HG03439 (cell line): ENCODE results near the gene TCF19.

Experiments
- ATAC-seq: cut with Tn5 transposase; IDR thresholded peaks from one replicate; pipeline ENCODE4 v1.9.1; 2021; ENCODE audit warnings: mild to moderate bottlenecking, moderate library complexity; ENCODE audit not compliant: unreplicated experiment

Gene TCF19

DNA sequence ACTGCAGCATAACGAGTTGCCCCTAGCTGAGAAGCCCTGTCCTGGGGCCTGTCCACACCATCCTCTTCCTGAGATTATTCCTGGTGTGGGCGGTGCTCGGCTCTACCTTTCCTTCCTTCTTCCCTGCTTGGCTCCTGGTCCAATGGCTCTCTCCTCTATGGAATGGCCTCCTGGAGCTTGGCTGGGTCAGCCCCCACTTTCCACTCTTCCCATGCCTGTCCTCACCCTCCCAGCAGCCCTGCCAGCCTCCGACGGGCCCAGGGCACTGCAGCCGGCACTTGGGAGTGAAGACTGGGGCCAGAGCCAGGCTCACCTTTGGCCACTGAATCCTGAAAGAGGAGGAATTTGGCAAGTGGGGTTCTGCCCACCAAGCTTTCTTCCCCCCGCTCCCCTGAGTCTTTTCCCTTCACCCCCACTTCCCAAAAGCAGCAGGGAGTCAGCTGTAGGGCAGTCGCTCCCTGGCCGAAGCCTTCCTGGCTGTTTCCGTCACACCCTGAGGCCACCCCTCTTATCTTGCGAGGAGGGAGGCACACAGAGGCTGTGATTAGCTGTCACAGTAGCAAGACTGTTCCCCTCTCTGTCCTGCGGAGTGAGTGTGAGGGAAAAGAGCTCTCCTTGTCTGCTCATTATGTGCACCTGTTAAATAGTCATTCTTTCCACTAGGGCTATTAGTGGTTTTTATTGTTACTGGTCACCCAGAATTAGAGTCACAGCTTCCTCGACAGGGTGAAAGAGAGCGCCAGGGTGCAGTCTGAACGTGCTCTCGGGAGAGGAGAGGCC is 31.8 kb upstream of the TCF19 start:
- no peak for ATAC-seq

- ATAC-seq: no peak
These were observed 30.2 kb upstream of the TCF19 start for GRCh38 chr6:31128093-31128676.

- no peak for ATAC-seq
These were observed 29.3 kb upstream of the TCF19 start for GRCh38 chr6:31129130-31129529.

GRCh38 chr6:31130751-31131150 is 27.6 kb upstream of the TCF19 start:
- no peak for ATAC-seq

- no peak for ATAC-seq
These were observed 26.8 kb upstream of the TCF19 start for GRCh38 chr6:31131595-31131994.

- no peak for ATAC-seq
These were observed 25.6 kb upstream of the TCF19 start for GRCh38 chr6:31132806-31133205.

GRCh38 chr6:31135710-31136109 is 22.7 kb upstream of the TCF19 start:
- no peak for ATAC-seq

- no peak for ATAC-seq
These were observed 19.4 kb upstream of the TCF19 start, which contains the start of gene PSORS1C2 for GRCh38 chr6:31138982-31139381. TSS of gene PSORS1C2 (minus strand) at chr6:31139066. CDS start at chr6:31139026, 40 bp downstream.

DNA sequence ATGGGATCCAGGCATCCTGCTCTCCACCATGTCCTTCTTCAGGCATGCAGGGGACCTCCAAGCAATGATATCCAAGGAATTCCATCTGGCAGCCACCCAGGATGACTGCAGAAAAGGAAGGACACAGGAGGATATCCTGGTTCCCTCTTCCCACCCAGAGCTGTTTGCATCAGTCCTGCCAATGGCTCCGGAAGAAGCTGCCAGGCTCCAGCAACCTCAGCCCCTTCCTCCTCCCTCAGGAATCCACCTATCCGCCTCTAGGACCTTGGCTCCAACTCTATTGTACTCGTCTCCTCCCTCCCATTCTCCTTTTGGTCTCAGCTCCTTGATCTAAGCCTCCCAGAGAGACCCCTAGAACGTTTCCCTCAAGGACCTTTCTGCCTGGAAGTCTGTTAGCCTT is 18.8 kb upstream of the TCF19 start:
- no peak for ATAC-seq

DNA sequence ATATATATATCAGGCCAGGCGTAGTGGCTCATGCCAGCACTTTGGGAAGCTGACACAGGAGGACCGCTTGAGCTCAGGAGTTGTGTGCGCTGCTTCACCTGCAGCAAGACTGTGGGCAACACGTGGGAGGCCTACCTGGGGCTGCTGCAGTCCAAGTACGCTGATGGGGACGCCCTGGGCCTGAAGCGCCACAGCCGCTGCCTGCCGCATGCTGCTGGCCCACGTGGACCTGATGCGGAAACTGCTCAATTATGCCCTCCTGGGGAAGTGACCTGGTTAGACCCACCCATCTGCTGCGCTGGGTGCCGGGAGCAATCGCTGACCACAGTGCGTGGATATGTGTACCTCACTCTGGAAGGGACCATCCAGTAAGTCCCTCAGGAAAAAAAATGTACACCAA is 17.7 kb upstream of the TCF19 start:
- ATAC-seq: no peak

- ATAC-seq: no peak
These were observed 16.0 kb upstream of the TCF19 start for GRCh38 chr6:31142361-31142761.

- ATAC-seq: no peak
These were observed 15.2 kb upstream of the TCF19 start for GRCh38 chr6:31143148-31143547.

- no peak for ATAC-seq
These were observed 14.0 kb upstream of the TCF19 start for GRCh38 chr6:31144296-31144969.

DNA sequence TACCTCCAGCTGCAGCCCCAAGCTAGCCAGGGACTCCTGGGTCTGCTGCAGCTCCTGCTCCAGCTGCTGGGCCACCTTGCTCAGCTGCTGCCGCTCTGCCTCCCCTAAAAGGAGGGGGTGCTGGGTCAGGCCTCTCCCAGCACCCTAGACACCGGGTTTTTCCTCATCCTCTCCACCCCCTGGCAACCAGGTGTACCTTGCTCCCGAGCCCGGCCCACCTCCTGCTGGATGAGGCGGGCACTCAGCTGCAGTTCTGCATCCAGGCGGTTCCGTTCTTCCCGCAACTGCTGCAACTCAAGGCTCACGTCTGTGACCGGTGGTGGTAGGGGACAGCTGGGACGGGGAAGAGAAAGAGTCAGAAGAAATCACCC is 13.4 kb upstream of the TCF19 start:
- ATAC-seq: no peak

DNA sequence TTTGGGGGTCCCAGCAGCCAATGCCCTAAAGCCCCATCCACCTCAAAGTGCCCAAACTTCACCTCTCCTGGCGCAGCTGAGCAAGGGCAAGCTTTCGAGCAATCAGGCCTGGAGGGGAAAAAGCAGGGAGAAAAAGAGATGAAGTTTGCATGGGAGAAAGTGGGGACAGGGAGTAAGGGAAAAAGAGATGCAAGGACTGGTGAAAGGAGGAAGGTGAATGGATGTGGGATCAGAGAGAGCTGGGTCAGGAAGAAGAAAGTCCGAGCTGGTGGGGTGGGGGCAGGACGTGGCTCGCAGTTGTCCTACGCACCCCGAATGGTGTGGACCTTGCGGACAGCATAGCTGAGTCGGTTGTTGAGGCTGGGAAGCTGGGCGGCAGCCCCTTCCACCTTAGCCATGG is 13.0 kb upstream of the TCF19 start:
- ATAC-seq: no peak

- no peak for ATAC-seq
These were observed 8.5 kb upstream of the TCF19 start for GRCh38 chr6:31149827-31150447.

- ATAC-seq: no peak
These were observed 5.6 kb upstream of the TCF19 start for GRCh38 chr6:31152781-31153180.

GRCh38 chr6:31154436-31154835 is 4.0 kb upstream of the TCF19 start:
- ATAC-seq: no peak

GRCh38 chr6:31156641-31157040 is 1.7 kb upstream of the TCF19 start:
- no peak for ATAC-seq

DNA sequence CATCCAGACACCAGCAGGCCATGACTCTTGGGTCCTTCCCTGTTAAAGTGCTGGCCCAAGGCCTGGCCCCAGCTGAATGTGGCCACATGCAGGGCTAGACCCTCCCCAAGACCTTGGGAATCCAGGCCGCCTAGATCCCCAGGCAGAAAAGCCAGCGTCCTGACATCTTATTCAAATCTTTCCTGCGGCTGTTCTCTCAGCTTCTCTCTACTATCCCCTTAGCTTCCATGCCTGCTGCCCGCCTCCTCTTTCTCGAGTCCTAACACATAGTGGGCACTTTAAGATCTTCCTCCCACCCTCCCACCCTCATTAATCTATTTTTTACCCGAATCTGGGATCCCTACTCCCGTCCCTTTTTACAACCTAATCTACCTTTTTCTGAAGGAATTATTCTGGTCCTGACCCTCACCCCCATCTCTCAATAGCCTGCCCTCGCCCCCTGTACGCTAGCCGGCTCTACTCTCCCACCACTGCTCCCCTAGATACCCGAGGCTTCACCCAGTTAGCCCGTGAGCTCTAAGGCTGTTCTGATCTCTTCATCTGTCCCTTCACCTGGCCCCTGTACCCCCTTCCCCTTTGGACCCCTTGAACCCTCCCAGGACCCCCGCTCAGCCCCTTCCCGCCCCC is 763 bp upstream of the TCF19 start, which contains the start of gene CCHCR1:
Gene CCHCR1 (minus strand): TSS at position 290 of the 627 bp plus-strand sequence. CDS start 202 bp downstream, at position 88.
- ATAC-seq: no peak
